ENCODE data around the gene LCORL.
"Not testable (repeated sequence)": the region's sequence is repeated elsewhere in the genome, so short reads cannot be mapped to it uniquely, and the experiment has no call there.

Gene LCORL

GRCh38 chr4:17924189-17924588, 97.4 kb downstream of the LCORL start:
- no peak for DNase-seq

GRCh38 chr4:17921451-17921850, 100.1 kb downstream of the LCORL start:
- no peak for DNase-seq

- DNase-seq: no peak
Observed at GRCh38 chr4:17920681-17921080, 100.9 kb downstream of the LCORL start.

GRCh38 chr4:17915439-17915838, 106.1 kb downstream of the LCORL start:
- no peak for DNase-seq

- no peak for DNase-seq
Observed at GRCh38 chr4:17912011-17912410, 109.5 kb downstream of the LCORL start.

GRCh38 chr4:17911608-17912007, 109.9 kb downstream of the LCORL start:
- no peak for DNase-seq

GRCh38 chr4:17898553-17899055, 123.0 kb downstream of the LCORL start:
- no peak for DNase-seq

- DNase-seq: no peak
Observed at GRCh38 chr4:17895481-17895880, 126.1 kb downstream of the LCORL start.

GRCh38 chr4:17894421-17894820, 127.1 kb downstream of the LCORL start:
- no peak for DNase-seq

GRCh38 chr4:17889692-17890091, 131.9 kb downstream of the LCORL start:
- DNase-seq: no peak

GRCh38 chr4:17884511-17884910, 137.0 kb downstream of the LCORL start:
- DNase-seq: no peak

GRCh38 chr4:17884063-17884462, 137.5 kb downstream of the LCORL start:
- DNase-seq: no peak

GRCh38 chr4:17877661-17878060, 143.9 kb downstream of the LCORL start:
- DNase-seq: no peak

GRCh38 chr4:17876943-17877342, 144.6 kb downstream of the LCORL start:
- DNase-seq: no peak

- DNase-seq: no peak
Observed at GRCh38 chr4:17875402-17876070, 146.0 kb downstream of the LCORL start.

- DNase-seq: no peak
Observed at GRCh38 chr4:17869327-17869726, 152.2 kb downstream of the LCORL start.

GRCh38 chr4:17867276-17867675, 154.3 kb downstream of the LCORL start:
- DNase-seq: no peak

GRCh38 chr4:17866810-17867209, 154.7 kb downstream of the LCORL start:
- no peak for DNase-seq

GRCh38 chr4:17865866-17866363, 155.6 kb downstream of the LCORL start:
- no peak for DNase-seq

- DNase-seq: not testable (repeated sequence)
Observed at GRCh38 chr4:17861906-17862305, 159.6 kb downstream of the LCORL start.

- DNase-seq: no peak
Observed at GRCh38 chr4:17859793-17860406, 161.7 kb downstream of the LCORL start.

- no peak for DNase-seq
Observed at GRCh38 chr4:17854036-17854435, 167.5 kb downstream of the LCORL start.

GRCh38 chr4:17851959-17852358, 169.6 kb downstream of the LCORL start:
- no peak for DNase-seq

- DNase-seq: not testable (repeated sequence)
Observed at GRCh38 chr4:17850295-17850694, 171.3 kb downstream of the LCORL start.
